Measurements from ENCODE around the gene TRA2A. TPM values are rescaled to one million over a fixed set of nuclear protein-coding genes. Genes with fewer than 3 reads are reported as not detected.

Gene TRA2A
- total and polyA plus RNA-seq, 10 of the 15 experiments (the other 5 are each of a cell fraction or from before 2014, with no cell fraction given), result 25.0 to 224 (median 91.3) TPM

DNA sequence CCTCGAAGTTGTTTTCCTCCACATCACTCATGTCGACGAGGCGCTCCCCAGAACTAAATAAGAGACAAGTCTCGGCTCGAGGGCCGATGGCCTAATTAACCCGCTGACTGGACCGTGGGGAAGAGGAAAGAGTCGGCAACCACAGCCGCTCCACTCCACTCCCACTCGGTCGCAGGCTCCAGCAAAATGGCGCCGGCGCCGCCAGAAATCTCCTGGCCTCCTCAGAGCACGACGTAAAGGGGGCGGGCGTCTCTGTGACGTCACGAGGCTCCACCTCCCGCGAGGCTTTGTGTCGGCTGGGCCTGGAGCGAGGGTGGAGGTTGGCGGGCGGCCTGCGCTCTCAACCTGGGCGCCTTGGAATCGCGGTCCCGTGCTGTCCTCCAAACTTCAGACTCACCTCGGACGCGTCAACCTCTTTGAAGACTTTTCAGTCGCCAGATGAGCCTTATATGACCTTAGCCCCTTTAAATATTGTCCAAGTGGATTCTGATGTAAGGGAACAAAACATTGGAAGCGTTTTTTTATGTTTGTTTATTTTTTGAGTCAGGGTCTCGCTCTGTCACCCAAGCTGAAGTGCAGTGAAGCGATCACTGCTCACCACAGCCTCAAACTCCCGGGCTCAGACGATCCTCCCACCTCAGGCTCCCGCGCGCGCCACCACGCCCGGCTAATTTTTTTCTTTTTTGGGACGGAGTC lies at the start of gene TRA2A (continued):
- TF ChIP-seq REST (IDR thresholded peaks at IDR 0.05; ENCODE audit: low read depth, low read length) (0 out of 2 replicates have a peak, but pooled peaks have one; percentile 42), MLLT1 (IDR thresholded peaks at IDR 0.05) (peak; percentile 88), EP300 (IDR thresholded peaks at IDR 0.05; ENCODE audit: borderline replicate concordance in 1 of 2, control insufficient read depth in 1 of 2, low read depth in 2 of 2, low read length in 2 of 2) (0 out of 4 replicates have a peak, but pooled peaks of 1 of the 2 experiments have one; percentile 22), RELB (IDR thresholded peaks at IDR 0.05; ENCODE audit: low read depth) (no peak; the same call in none of the 2 replicates), RELA (IDR thresholded peaks at IDR 0.05; ENCODE audit: borderline replicate concordance, partially characterized antibody) (peak; percentile 75), FOS (IDR thresholded peaks at IDR 0.05; ENCODE audit: borderline replicate concordance, extremely low read depth, insufficient read length) (no peak), RCOR1 (conservative IDR thresholded peaks at IDR 0.05; ENCODE audit: low read depth, low read length) (no peak), ZNF384 (IDR thresholded peaks at IDR 0.05; ENCODE audit: borderline replicate concordance, low read depth, low read length) (no peak), KDM1A (IDR thresholded peaks at IDR 0.05; ENCODE audit: borderline replicate concordance) (no peak), TCF12 (IDR thresholded peaks at IDR 0.05; ENCODE audit: low read depth, low read length) (0 out of 2 replicates have a peak, but pooled peaks have one; percentile 5), POLR2A (IDR thresholded peaks at IDR 0.05; ENCODE audit: low read depth, low read length) (peak; percentile 98), BCL11A (IDR thresholded peaks at IDR 0.05; ENCODE audit: low read depth, low read length) (no peak), SPI1 (IDR thresholded peaks at IDR 0.05; ENCODE audit: borderline replicate concordance, insufficient read depth, low read depth, low read length) (no peak), FOXM1 (IDR thresholded peaks at IDR 0.05; ENCODE audit: low read depth, low read length) (no peak), ZNF687 (IDR thresholded peaks at IDR 0.05) (0 out of 2 replicates have a peak, but pooled peaks have one; percentile 69), RBBP5 (conservative IDR thresholded peaks at IDR 0.05) (no peak), SIN3A (IDR thresholded peaks at IDR 0.05; ENCODE audit: low read depth, low read length) (no peak; the same call in 1 of the 2 replicates), RUNX3 (IDR thresholded peaks at IDR 0.05; ENCODE audit: low read length) (peak; percentile 64), MXI1 (IDR thresholded peaks at IDR 0.05; ENCODE audit: low read depth, low read length) (peak; percentile 77)

Measured in GM12878 (cell line).